GM19240 (cell line): Measurements from ENCODE around the gene ITM2B.
"Not testable (repeated sequence)": the region's sequence is repeated elsewhere in the genome, so short reads cannot be mapped to it uniquely, and the experiment has no call there.

Source experiments
- DNase-seq: peaks from one replicate; pipeline ENCODE4 v3.0.0; 2011; ENCODE audit warnings: low spot score; ENCODE audit not compliant: insufficient read length

The ITM2B gene

DNA sequence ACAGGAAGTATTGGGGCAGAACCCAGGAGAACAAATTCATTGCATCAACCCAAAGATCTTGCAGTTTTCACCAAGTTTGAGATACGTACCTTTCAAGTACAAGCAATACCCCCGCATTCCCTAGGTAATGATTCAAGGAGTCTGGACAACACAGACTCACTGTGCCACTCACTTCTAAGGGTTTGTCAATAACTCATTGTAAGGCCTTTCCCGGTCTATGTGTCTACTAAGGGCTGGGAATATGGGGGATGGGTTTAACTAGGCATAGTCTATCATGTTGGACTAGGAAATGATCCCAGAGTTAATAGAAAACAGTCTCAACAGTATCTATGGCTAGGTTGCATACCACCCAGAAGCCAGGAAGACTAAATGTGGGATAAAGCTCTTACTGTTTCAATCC is 8.3 kb upstream of the ITM2B start:
- no peak for DNase-seq

DNA sequence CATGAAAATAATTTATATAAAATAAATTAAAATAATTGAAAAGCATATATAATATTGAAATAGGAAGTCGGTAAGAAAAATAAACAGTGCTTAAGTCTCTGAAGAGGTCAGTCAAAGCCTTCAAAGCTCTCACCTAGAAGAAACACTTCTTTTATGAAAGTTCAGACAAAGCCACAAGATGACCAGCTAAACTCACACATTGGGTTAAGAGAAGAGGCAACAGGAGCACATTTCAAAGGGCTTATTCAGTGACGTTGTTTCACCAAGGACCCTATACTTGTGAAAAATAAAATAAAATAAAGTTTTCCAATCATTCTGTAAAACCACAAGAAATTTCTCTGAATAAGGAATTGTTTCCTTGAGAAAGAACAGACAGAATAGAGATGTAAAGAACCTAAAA is 2.5 kb upstream of the ITM2B start:
- DNase-seq, result no peak

DNA sequence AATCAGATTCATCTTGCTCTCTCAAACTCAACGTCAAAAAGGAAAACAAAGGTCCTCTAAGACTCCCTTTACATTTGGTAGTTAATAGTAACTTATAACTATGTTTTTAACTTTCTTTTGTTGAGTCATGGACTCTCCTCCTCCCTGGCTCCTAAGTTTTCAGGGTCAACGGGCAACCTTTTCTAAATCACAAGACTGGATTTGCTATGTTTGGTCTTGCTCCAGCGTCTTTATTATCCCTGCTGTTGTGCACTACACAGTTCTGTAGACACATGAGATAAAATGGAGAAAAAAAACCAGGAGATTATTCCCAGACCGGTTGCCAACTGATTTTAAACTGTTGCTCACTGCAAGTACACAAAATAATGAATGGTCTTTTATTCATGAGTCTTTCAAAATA is 1.9 kb upstream of the ITM2B start:
- DNase-seq, result no peak

DNA sequence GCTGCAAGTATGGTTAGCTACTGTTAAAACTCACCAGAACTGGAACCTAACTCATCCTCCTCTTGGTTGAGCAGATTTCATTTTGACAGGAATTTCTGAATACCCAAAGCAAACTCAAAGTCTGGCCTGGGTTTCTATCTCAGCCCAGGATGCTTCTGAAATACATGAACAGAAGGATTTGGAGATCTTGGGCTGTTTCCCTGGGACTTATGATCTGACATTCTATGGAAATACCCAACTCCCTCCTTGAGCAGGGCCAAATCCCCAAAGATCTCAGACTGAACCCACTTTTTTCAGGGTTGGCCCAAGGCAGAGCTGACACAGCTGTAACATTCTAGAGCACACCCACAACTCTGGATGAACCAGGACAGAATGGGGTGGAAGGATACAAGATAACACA is 1.1 kb upstream of the ITM2B start:
- DNase-seq, result no peak

DNA sequence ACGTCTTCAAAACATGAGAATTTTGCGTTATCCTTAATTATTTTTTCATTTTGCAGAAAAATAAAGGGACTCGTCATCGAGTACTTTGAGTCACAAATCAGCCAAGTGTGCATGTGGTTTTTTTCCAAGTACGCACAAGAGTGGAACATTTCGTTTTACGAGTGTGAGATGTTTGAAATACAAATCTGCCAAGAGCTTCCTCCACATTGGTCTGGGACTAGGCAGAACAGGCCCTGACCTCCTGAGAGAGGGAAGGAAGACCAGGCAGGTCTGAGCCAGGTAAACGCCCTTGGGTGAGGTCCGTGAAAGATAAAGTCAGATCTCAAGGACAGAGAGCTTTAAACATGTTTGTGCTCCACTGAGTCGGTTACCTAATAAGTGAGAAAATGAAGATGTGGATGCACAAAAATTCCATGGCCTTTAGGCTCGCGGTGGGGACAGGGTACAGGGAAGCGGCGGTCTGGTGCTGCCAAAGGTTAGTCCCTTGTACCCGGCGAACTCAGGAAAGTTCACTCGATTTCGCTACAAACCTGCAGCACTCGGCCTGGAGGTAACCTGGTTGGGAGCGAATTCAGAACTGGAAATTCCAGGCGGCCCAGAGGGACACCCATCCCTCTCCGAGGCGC is 473 bp upstream of the ITM2B start:
- DNase-seq, result no peak

DNA sequence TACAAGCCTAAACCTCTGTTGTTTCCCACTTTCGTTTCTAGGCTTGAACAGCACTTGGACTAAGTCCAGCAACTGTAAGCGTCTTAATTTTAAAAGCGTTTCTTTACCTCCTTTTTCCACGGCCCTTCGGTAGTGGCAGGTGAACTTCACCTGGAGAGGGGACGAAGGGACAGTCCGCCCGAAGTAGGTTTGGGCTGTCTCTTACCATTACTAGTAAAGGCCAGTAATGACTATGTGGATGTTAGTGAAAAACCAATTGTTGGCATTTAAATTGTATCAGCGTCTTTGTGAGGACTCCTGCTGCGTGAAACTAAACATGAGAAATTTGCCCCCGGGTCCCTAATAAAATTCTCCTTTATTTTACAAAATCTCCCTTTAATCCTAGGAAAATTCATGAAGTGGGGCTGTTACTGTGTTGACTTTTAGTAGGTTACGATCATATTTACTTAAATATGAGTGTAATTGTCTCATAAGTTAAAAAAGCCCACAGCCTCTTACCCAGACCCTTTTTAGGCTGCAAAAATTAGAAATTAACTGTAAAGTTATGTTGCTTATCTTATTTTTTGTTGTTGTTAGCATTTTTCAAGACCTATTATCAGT is 983 bp downstream of the ITM2B start:
- no peak for DNase-seq

DNA sequence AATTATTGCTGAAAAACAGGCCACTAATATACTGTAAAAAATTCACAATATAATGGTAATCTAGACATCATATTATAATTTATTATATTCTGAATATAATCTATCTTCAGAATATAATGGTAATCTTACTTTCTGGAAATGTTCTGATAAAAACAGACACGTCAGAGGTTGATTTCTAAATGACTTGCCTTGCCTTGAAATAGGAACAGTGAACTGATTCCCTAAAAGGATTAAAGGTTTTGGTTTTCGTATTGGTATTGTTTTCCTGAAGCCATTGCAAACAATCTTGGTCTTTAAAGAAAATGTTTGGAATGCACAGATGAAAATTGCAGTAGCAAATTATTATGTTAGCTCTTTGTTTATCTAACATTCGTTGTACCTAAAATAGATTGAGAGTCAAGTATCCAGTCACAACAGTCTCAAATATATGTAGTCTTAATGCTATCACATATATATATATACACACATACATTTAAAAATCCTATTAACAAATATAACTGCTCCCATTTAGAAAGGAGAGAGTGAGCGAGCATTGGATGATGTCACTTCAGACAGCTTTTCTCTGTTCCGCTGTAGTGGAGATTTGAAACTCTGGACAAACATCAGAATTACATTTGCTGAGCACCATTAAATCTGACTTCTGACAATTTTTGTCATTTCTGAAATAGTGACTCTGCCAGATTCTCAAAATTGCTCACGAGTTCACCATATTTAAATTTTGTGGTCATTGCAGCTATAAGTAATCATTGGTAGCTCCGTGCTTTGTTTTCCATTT is 1.7 kb downstream of the ITM2B start:
- no peak for DNase-seq

DNA sequence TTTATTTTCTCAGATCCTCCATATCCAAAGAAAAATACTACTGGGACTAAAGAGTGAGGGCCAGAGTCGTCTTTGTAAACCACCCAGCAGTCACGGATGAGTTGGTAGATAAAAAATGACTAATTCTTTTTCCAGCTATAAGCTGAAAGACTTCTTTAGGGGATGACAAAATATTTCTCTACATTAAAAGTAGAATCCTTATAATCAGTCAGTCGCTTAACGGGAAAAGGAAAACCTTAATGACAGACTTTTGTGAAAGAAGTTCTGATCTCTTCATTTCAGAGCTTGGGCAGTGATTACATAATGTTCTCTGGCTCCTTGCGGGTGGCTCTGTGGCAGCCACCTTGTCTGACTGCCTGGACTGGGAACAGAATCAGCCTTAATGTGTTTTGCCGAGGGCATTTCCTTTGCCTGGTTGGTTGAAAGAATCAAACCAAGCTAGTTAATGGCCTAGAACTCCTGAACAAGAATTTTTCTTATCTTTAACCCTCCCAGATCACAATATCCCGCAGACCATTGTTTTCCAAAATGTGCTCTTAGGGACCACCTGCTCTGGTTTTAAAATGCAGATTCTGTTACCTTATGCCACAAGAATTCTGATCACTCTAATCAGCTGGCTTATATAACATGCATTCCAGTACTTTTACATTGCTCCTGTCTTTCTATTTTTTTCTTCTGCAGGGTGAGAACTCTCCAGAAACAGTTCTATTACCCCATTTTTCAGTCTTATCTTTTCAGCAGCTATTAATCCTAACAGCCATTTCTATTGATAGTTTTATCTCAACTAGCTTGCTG is 2.5 kb downstream of the ITM2B start:
- DNase-seq, result no peak

DNA sequence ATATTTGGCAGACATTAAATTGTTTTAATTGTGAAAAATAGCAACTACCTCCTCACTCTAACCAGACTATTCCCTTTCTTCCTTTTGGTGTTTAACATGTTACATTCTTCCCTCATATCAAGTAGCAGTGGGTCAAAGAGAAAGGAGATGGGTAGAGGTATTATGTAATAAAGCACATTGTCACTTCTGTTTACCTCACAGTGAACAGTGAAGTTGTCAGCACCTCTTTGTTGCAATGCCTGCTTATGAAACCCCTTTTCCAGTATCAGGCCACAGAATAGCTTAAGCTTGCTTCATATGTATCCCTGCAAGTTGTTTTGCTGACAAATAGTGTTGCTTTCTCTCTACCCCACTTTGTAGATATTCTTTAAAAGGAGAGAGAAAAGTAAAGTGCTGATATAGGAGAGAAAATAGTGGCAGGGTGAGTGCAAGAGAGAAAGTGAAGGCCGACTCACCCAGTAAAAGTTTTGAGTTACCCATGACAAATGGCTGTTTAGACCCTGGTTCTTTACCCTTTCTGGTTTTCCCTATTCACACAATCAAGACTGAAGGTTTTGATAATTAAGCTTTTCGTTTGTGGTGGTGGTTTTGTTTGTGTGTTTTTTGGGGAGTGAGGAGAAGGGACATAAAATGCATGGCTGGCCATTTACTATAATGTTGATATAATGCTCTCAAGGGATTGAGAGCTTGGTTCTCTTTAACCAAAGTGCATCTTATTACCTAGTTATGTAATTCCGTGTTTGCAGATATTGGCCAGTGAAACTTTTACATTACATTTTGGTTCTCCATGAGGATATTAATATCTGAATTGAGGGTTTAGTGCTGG is 3.7 kb downstream of the ITM2B start:
- no peak for DNase-seq

DNA sequence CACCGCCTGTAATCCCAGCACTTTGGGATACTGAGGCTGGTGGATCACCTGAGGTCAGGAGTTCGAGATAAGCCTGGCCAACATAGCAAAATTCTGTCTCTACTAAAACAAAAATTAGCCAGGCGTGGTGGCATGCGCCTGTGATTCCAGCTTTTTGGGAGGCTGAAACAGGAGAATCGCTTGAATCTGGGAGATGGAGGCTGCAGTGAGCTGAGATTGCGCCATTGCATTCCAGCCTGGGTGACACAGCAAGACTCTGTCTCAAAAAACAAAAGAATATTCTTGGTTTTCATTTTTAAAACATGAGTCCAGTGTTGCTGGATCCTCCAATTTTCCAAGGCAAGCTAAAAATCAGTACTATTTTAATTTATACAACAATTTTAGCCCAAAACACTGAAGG is 6.4 kb downstream of the ITM2B start:
- not testable (repeated sequence) for DNase-seq

DNA sequence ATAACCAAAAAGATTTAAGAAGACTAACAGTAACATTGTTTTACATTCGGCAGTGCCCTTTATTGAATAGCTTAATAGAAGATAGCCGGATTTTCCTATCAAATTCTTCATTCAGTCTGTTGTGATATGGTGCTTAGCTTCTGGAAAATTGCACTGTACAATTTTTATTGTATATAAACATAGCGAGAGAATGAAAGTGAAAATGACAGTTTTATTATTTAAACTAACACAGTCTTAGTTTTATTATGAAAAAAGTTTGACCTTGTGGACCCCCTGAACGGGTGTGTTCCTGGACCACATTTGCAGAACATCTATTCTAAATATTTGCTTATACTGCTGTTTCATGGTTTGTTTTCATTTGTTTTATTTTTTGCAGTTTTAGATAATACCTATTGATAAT is 8.6 kb downstream of the ITM2B start:
- no peak for DNase-seq

DNA sequence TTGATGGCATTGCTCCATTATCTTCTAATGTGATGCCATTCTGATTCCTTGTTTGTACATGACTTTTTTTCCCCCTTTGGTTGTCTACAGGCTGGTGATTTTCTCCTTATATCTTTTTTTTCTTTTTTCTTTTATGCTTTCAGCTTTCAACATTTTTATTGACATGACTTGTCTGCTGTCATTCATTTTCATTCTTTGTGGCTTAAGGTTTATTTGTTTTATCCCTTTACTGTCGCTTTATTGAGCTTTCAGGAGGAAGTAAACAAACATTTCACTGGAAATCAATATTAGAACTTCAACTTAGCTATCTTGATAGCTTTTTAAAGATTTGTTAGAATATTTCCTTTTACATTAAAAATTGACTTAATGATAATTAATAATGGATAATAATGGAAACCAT is 9.7 kb downstream of the ITM2B start:
- DNase-seq, result no peak

DNA sequence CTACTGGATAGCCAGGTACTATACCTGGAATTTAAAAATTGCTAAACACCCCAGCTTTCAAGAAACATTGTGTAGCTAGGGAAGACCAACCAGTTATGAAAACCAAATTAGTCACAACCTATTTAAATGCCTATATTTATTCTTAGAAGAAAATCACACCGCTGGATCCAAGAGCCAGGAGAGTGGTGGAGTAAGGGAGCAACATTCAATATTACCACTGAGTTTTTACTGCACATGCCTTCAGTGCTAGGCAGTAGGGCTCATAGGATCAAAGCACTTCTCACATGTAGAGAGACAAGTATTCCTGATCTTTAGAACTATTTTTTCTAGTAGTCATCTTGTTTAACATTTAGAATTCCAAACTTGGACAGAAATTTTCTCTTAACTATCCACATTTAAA is 11.2 kb downstream of the ITM2B start:
- no peak for DNase-seq

DNA sequence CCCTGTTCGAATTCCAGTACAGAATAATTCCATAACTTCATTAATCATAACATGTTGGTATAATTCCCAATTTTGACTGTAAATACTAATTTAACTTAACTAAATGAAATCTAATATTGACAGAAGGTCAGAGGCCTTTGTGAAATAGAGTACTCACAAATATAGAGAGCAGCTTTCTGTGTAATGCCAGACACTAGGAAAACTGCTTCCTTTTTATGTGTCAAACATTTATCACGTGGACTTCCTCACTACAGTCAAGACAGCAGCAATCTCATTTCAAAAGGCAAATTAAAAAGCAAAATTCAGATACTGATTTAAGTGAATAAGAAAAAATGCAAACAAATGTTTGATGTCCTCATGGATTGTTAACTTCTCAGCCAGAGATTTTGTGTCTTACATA is 13.1 kb downstream of the ITM2B start:
- no peak for DNase-seq

DNA sequence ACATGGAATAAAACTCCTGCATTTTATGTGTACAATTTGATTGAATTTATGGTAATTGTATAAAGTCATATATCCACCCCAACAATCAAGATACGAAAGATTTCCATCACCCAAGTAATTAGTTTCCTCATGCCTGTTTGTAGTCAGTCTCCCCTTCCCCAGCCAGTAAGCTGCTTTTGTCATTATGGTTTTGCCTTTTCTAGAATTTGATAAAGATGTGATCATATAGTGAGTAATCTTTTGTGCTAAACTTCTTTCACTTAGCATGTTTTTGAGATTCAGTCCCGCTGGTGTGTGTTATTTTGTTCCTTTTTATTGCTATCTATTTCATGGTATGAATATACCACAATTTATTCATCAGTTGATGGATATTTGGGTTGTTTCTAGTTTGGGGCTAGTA is 16.0 kb downstream of the ITM2B start:
- no peak for DNase-seq

DNA sequence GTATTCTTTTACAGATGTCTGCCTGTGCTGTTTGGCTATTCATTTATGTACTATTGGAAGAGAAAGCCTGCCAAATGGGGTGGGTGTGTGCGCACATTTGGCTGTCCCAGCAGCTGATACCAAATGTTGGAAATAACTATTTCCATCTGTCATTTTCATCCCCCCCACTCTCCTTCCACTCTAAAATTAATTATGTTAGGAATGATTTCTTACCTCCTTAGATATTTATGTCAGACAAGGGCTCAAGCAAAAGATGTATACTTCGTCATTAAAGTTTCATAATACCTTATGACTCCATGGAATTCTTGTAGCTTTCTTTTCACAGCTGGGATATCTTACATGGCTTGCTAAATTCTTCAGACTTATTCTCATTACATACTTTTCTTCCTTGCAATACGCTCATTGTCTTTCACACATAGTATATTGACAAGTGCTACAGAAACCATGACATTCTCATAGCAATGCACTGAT is 18.6 kb downstream of the ITM2B start:
- no peak for DNase-seq

DNA sequence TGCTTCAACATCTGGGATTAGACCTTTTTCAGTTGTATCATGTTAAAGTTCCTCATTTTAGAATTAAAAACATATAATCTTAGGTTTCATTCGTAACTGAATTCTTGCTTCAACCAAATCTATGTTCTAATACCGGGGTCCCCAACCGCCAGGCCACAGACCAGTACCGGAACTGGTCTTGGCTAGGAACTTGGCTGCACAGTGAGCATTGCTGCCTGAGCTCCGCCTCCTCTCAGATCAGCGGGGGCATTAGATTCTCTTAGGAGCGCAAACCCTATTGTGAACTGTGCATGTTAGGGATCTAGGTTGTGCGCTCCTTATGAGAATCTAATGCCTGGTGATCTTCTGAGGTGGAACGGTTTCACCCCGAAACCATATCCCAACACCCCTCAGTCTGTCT is 19.2 kb downstream of the ITM2B start:
- no peak for DNase-seq

DNA sequence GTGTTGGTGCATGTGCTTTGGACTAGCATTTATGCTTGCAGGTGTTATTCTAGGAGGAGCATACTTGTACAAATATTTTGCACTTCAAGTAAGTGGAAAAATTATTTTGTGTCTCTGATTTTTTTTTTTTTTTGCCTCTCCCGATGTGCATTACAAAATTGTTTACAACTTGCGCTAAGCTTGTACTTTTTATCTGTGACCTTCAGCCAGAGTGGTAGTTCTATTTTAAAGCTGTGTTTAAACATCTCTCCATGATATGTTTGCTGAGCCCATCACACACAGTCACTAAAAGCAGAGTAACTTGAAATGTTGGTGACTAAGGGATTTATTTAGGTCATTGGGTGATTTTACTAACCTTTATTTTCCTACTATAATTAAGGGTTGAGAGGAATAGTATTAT is 20.8 kb downstream of the ITM2B start:
- no peak for DNase-seq

DNA sequence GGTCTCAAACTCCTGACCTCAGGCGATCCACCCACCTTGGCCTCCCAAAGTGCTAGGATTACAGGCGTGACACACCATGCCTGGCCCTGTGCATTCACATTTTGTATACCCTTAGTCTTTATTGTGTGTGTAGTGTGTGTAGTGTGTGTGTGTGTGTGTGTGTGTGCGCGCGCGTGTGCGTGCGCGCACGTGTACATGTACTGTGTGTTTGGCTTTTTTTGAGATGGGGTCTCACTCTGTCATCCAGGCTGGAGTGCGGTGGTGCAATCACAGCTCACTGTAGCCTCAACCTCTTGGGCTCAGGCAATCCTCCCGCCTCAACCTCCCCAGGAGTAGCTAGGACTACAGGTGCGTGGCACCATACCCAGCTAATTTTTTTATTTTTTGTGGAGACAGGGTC is 22.1 kb downstream of the ITM2B start:
- DNase-seq, result no peak

DNA sequence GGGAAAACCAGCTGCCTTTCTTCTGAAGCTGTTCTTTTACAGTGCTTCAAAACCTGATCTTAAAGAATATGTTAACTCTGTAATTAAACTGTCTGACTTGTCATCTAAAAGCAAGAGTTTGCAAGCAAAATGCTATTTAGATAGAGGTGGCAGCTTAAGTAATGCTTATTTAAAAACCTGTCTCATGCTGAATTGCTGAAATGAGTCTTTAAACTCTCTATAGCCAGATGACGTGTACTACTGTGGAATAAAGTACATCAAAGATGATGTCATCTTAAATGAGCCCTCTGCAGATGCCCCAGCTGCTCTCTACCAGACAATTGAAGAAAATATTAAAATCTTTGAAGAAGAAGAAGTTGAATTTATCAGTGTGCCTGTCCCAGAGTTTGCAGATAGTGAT is 22.9 kb downstream of the ITM2B start:
- no peak for DNase-seq

DNA sequence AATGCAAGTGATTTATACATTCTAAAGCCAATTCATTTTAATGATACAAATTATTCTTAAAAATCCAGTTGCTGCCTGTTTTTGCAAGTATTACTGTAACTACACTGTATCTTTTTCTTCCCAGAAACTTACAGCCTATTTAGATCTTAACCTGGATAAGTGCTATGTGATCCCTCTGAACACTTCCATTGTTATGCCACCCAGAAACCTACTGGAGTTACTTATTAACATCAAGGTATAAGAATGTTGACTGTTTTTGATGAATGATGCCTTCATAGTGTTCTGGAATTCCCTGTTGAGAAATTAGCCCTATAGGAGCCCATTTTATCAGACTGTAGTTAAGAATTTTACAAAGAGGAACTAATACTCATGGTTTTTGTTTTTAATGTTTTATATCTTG is 25.0 kb downstream of the ITM2B start:
- no peak for DNase-seq
